SIG-M5 treated with dmso at 0.1 percent for 504 hours (cell line): ENCODE data around the gene PPT2.
"Not testable (repeated sequence)": the region's sequence is repeated elsewhere in the genome, so short reads cannot be mapped to it uniquely, and the experiment has no call there.

Experiments
- DNase-seq: peaks from one replicate; lab custom pipeline; 2025; ENCODE audit not compliant: unreplicated experiment; lab: John Stamatoyannopoulos, UW

The PPT2 gene

GRCh38 chr6:32127409-32127716, 26.6 kb upstream of the PPT2 start:
- no peak for DNase-seq

GRCh38 chr6:32127717-32128592, 26.0 kb upstream of the PPT2 start, which contains the start of gene ATF6B:
TSS of gene ATF6B (minus strand) at chr6:32128246. CDS start at chr6:32128207, 39 bp downstream.
- DNase-seq, result peak; percentile 99

- no peak for DNase-seq
Observed at GRCh38 chr6:32128751-32129296, 25.1 kb upstream of the PPT2 start.

GRCh38 chr6:32129297-32130088, 24.4 kb upstream of the PPT2 start:
- no peak for DNase-seq

GRCh38 chr6:32131439-32131948, 22.4 kb upstream of the PPT2 start:
- DNase-seq, result no peak

GRCh38 chr6:32132110-32132509, 21.8 kb upstream of the PPT2 start:
- DNase-seq, result no peak

- DNase-seq, result no peak
Observed at GRCh38 chr6:32133786-32134185, 20.2 kb upstream of the PPT2 start.

GRCh38 chr6:32137454-32137853, 16.5 kb upstream of the PPT2 start:
- DNase-seq, result no peak

GRCh38 chr6:32139590-32139989, 14.4 kb upstream of the PPT2 start:
- no peak for DNase-seq

- DNase-seq, result no peak
Observed at GRCh38 chr6:32140420-32141046, 13.4 kb upstream of the PPT2 start.

- DNase-seq, result not testable (repeated sequence)
Observed at GRCh38 chr6:32144238-32144637, 9.7 kb upstream of the PPT2 start.

- DNase-seq, result no peak
Observed at GRCh38 chr6:32146287-32146686, 7.7 kb upstream of the PPT2 start.

GRCh38 chr6:32146687-32147086, 7.3 kb upstream of the PPT2 start:
- DNase-seq, result no peak

GRCh38 chr6:32147401-32148132, 6.4 kb upstream of the PPT2 start:
- no peak for DNase-seq

GRCh38 chr6:32148289-32149091, 5.5 kb upstream of the PPT2 start:
- DNase-seq, result no peak

GRCh38 chr6:32149092-32149755, 4.7 kb upstream of the PPT2 start:
- no peak for DNase-seq

- no peak for DNase-seq
Observed at GRCh38 chr6:32149932-32150870, 3.7 kb upstream of the PPT2 start.

GRCh38 chr6:32151181-32151862, 2.6 kb upstream of the PPT2 start:
- DNase-seq, result no peak
